ENCODE results near the gene CLEC1A.

Gene CLEC1A

GRCh38 chr12:10088955-10089900 lies 9.6 kb downstream of the CLEC1A start:
- no peak overlapping the region for H3K4me3 ChIP-seq (ENCODE audit: low read depth, low read length)
- no peak for TF ChIP-seq CTCF (IDR thresholded peaks at IDR 0.05; ENCODE audit: low read depth, low read length)

- no peak for TF ChIP-seq CTCF (IDR thresholded peaks at IDR 0.05; ENCODE audit: low read depth, low read length)
- H3K4me3 ChIP-seq (ENCODE audit: low read depth, low read length), result no peak overlapping the region
These were observed 10.8 kb downstream of the CLEC1A start for GRCh38 chr12:10088031-10088430.

- no peak for TF ChIP-seq CTCF (IDR thresholded peaks at IDR 0.05; ENCODE audit: low read depth, low read length)
These were observed 12.4 kb downstream of the CLEC1A start for GRCh38 chr12:10086387-10086786.

GRCh38 chr12:10084733-10085132 lies 14.1 kb downstream of the CLEC1A start:
- H3K4me3 ChIP-seq (ENCODE audit: low read depth, low read length), result no peak overlapping the region
- no peak for TF ChIP-seq CTCF (IDR thresholded peaks at IDR 0.05; ENCODE audit: low read depth, low read length)

More at GRCh38 chr12:10086387-10086786, 12.4 kb downstream of the CLEC1A start:
- no peak overlapping the region for H3K4me3 ChIP-seq (ENCODE audit: low read depth, low read length)

GRCh38 chr12:10082117-10082874 lies 16.5 kb downstream of the CLEC1A start:
- no peak overlapping the region for H3K4me3 ChIP-seq (ENCODE audit: low read depth, low read length)
- no peak for TF ChIP-seq CTCF (IDR thresholded peaks at IDR 0.05; ENCODE audit: low read depth, low read length)

- TF ChIP-seq CTCF (IDR thresholded peaks at IDR 0.05; ENCODE audit: low read depth, low read length), result no peak
- no peak overlapping the region for H3K4me3 ChIP-seq (ENCODE audit: low read depth, low read length)
These were observed 23.3 kb downstream of the CLEC1A start for GRCh38 chr12:10075451-10075850.

GRCh38 chr12:10073261-10073660 lies 25.5 kb downstream of the CLEC1A start:
- no peak for TF ChIP-seq CTCF (IDR thresholded peaks at IDR 0.05; ENCODE audit: low read depth, low read length)
- H3K4me3 ChIP-seq (ENCODE audit: low read depth, low read length), result no peak overlapping the region

Data from WI38 (cell line).